Left ventricle myocardium superior (tissue), 1 donor: Measurements from ENCODE around the gene ARAP1. TPM values are rescaled to one million over a fixed set of nuclear protein-coding genes. Genes with fewer than 3 reads are reported as not detected.

Source experiments
- ATAC-seq: fragments of 200-7000 bp; cut with Tn5 transposase; one replicate; pipeline ENCODE4 v1.9.1; 2020; ENCODE audit warnings: mild to moderate bottlenecking, moderate library complexity
- DNase-seq: peaks from one replicate; pipeline ENCODE4 v3.0.0-alpha.2; 2020
- intact Hi-C: fragments of 100-400 bp; cut with micrococcal nuclease; formaldehyde crosslinking; loops from one replicate; pipeline ENCODE4 v1.11.0; 2022
- total RNA-seq: library from RNA; stranded (reverse); fragmentation: NEBNext Ultra II Directional; extraction: Animal tissue kit (Norgen Biotek cat#: 25700); gene quantifications from one replicate; pipeline ENCODE4 v1.2.1, GENCODE V29; 2021
- donor health status: DM: no; HTN: yes; CAD: no; lungs with severe emphysema.

The ARAP1 gene
- total RNA-seq, 1 donor from 2014 or later, result 58.9 TPM

DNA sequence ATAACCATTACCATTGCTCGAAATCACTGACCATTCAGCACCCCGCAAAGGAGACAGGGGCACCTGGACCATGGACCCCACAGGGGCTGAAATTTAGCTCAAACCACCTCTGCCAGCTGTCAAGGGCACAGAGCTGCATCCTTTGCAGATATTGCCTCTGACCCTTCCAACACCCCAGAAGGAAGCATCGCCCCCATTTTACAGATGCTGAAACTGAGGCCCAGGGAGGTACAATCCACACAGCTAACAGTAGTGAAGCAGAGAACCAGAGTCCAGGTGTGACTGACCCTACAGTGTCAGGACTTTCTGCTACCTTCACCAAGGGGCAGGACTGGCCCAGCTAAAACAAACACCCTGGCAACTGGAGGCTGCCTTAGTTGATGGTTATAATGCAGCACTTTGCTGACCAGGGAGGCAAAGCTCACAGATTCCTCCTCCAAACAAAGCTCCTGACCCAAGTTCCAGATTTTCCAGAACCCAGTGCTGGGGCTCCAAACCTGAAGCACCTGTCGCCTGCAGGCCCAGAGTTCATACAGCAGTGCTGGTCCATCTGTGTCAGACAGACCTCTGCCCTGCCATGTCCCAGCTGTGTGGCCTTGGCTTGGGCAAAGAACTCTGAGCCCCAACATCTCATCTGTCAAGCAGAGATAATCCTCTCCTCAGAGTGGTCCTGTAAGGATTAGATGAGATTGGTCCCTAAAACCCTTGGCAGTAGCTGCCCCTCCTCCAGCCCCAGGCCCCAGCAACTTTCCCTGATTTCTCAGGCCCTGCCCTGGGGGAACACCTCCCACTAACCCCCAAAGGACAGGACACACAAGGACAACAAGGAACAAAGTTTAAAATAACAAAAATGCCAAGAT lies 15.2 kb upstream of the ARAP1 start:
- intact Hi-C loops, result no loop called here
- ATAC-seq, result no peak
- no peak for DNase-seq

- ATAC-seq (no peak), DNase-seq (no peak)
- intact Hi-C loops, result no loop called here
Measured at GRCh38 chr11:72766152-72766902, 14.1 kb upstream of the ARAP1 start.

DNA sequence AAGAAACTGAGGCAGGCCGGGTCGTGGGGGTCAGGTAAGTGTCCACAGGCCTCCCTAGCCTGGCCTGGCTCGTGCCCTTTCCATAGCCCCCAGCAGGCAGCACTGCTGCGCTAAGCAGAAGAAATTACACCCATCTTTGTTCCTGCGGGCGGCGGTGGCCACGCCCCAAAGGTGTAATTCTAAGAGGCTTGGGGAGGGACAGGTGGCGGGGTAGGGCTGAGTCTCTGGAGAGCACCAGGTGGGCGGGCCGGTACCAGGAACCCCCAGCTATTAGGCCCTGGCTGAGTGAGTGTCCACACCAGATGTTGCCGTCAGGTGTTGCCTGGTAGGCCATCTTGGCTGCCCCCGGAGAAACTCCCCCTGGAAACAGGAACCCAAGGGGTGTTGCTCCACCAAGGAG lies 12.3 kb upstream of the ARAP1 start:
- ATAC-seq (no peak), DNase-seq (no peak)
- intact Hi-C loops, result no loop called here

- intact Hi-C loops, result no loop called here
- DNase-seq (no peak), ATAC-seq (no peak)
Measured at GRCh38 chr11:72763823-72764222, 11.6 kb upstream of the ARAP1 start.

- DNase-seq (no peak), ATAC-seq (no peak)
- intact Hi-C loops, result no loop called here
Measured at GRCh38 chr11:72762641-72763304, 10.6 kb upstream of the ARAP1 start.

GRCh38 chr11:72760539-72761405 lies 8.6 kb upstream of the ARAP1 start:
- peak; percentile 66 for ATAC-seq
- DNase-seq, result no peak
- intact Hi-C loops, result no loop called here

- DNase-seq (no peak), ATAC-seq (no peak)
- intact Hi-C loops, result no loop called here
Measured at GRCh38 chr11:72759468-72759985, 7.3 kb upstream of the ARAP1 start.

DNA sequence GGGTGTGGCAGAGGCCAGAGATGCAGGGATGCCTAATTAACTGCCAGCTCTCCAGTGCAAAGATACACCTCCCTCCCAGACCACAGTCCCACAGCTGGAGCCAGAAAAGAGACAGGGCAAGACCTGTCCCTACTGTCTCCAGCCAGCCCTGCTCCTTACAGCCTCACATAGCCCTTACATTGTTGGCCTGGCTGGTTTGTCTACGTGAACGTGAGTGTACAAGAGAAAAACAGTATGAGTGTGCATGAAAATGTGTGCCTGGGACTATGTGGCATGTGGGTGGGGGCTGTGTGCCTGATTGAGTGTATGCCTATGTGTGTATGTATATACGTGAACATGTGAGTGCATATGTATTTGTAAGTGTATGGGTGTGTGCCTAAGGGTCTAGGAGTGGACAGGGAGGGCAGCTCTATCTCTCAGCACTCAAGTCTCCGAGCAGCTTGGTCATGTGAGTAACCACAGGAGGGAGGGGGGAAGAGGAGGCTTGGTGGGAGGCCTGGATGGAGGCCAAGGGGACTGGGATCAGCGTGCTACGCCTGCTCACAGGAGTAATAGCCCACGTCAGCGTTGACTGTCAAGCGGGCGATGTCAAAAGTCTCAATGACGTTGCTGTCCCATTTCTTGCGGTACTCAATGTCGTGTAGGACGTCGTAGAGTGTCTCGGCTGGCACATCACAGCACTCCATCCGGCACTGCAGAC lies 6.6 kb upstream of the ARAP1 start:
- intact Hi-C loops, result no loop called here
- ATAC-seq (peak; percentile 55), DNase-seq (peak; percentile 61)

- intact Hi-C loops, result no loop called here
- DNase-seq (no peak), ATAC-seq (no peak)
Measured at GRCh38 chr11:72758304-72758689, 6.1 kb upstream of the ARAP1 start.

GRCh38 chr11:72755713-72756285 lies 3.6 kb upstream of the ARAP1 start:
- DNase-seq (no peak), ATAC-seq (no peak)
- intact Hi-C loops, result no loop called here

DNA sequence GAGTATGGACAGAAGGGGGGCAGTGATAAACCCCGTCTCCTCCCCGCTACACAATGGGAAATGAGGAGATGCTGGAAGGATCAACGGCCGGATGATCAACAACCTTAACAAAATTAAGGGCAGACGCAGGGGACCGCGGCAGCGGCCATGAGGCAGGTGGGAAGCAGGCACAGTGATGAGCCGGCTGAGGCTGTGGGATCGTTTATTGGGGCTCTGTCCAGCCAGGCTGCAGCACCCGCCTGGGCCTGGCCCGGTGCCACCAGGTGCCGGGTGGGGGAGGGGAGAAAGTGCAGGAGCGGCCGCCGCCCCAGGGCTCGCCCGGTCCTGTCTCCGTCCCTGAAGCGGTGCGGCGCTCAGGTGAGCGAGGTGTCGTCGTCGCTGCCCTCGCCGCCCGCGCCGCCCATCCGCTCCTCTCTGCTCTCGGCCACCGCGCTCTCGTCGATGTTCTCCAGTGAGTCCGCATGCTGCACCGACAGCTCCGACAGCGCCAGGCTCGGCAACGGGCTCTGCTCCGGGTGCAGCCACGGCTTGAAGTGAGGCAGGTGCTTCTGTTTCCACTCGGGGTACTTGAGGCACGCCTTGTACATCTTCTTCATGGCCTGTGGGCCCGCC lies 2.4 kb upstream of the ARAP1 start:
- no peak for ATAC-seq
- intact Hi-C loops, result no loop called here
- no peak for DNase-seq

DNA sequence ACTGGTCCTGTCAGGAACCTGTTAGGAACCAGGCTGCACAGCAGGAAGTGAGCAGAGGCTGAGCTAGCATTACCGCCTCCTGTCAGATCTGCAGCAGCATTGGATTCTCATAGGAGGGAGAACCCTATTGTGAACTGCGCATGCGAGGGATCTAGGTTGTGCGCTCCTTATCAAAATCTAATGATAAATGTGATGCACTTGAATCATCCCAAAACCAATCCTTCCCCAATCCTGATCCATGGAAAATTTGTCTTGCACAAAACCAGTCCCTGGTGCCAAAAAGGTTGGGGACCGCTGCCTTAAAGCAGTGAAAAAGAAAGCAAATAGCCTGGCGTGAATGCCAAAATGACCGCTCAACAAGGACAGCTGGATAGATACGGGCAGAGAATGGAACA lies 1.9 kb upstream of the ARAP1 start:
- ATAC-seq (no peak), DNase-seq (no peak)
- intact Hi-C loops, result no loop called here

- no peak for DNase-seq
- ATAC-seq, result peak; percentile 4
- intact Hi-C loops, result no loop called here
Measured at GRCh38 chr11:72753341-72754148, 1.3 kb upstream of the ARAP1 start.

GRCh38 chr11:72751116-72752087 lies 806 bp downstream of the ARAP1 start:
- no peak for DNase-seq

DNA sequence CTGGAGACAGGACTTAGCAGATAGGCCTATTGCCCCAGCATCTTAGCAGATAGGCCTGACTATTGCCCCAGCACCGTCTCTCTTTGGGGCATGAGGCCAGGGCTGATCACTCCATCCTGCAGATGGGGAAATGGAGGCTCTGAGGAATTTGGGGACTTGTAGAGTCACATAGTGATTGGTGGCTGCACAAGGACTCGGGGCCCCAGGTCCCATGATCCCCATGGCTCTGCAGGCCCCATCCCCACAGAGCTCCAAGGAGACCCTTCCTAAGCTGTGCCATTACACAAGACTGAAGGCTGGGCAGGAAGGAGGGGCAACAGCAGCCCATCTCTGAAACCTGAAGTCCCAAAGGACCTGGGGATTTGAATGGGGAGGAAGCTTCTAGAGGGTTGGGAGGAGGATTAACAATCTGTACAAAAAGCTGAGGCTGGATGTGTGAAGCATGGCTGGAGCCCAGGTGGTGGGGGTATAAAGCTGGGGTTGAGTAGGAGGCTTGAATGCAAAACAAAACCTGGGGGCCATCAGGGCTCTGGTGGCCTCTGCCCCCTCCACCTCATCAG lies 1.6 kb downstream of the ARAP1 start:
- no peak for ATAC-seq
- intact Hi-C loops, result no loop called here
- no peak for DNase-seq

More at GRCh38 chr11:72751116-72752087, 806 bp downstream of the ARAP1 start:
- intact Hi-C loops, result no loop called here
- ATAC-seq, result peak; percentile 9
